Dendritic cell treated with granulocyte-macrophage colony-stimulating factor and Interleukin-4, amounts not matched to agents 40 ng/mL and 50 ng/mL, for 4 days (primary cell): ENCODE results near the gene CPA1.

ENCODE experiments used
- H3K27ac Mint-ChIP-seq: one replicate; pipeline ENCODE4 v1.8.0; 2022; ENCODE audit warnings: mild to moderate bottlenecking, mixed read lengths
- H3K27me3 Mint-ChIP-seq: one replicate; pipeline ENCODE4 v1.8.0; 2022; ENCODE audit warnings: mild to moderate bottlenecking, mixed read lengths
- H3K36me3 Mint-ChIP-seq: one replicate; pipeline ENCODE4 v1.8.0; 2022; ENCODE audit warnings: low read depth, mixed read lengths
- H3K4me1 Mint-ChIP-seq: one replicate; pipeline ENCODE4 v1.8.0; 2022; ENCODE audit warnings: low read depth, mixed read lengths
- H3K4me3 Mint-ChIP-seq: one replicate; pipeline ENCODE4 v1.8.0; 2022; ENCODE audit warnings: mild to moderate bottlenecking, moderate library complexity, mixed read lengths
- H3K9me3 Mint-ChIP-seq: one replicate; pipeline ENCODE4 v1.8.0; 2022; ENCODE audit warnings: mixed read lengths
- intact Hi-C: fragments of 100-400 bp; cut with micrococcal nuclease; formaldehyde crosslinking; loops from one replicate; pipeline ENCODE4 v1.15.0; 2022

Gene CPA1

GRCh38 chr7:130363026-130363847, 17.1 kb upstream of the CPA1 start:
- H3K4me1 Mint-ChIP-seq = no peaks in the 10 kb centered on the region
- no peak overlapping the region for H3K27ac Mint-ChIP-seq
- peaks cover 21% of the 10 kb centered on the region for H3K9me3 Mint-ChIP-seq
- no peaks in the 10 kb centered on the region for H3K36me3 Mint-ChIP-seq
- no peaks in the 10 kb centered on the region for H3K27me3 Mint-ChIP-seq
- intact Hi-C loops = no loop called here
- H3K4me3 Mint-ChIP-seq = no peak overlapping the region

- intact Hi-C loops = no loop called here
- H3K36me3 Mint-ChIP-seq = no peaks in the 10 kb centered on the region
- H3K4me3 Mint-ChIP-seq = no peak overlapping the region
- H3K4me1 Mint-ChIP-seq = peaks cover 7% of the 10 kb centered on the region
- H3K9me3 Mint-ChIP-seq = peaks cover 16% of the 10 kb centered on the region
- no peaks in the 10 kb centered on the region for H3K27me3 Mint-ChIP-seq
- no peak overlapping the region for H3K27ac Mint-ChIP-seq
Measured at GRCh38 chr7:130364451-130364850, 15.8 kb upstream of the CPA1 start.

GRCh38 chr7:130365088-130365487, 15.2 kb upstream of the CPA1 start:
- Mint-ChIP-seq H3K27ac (no peak overlapping the region), H3K36me3 (no peaks in the 10 kb centered on the region), H3K27me3 (no peaks in the 10 kb centered on the region), H3K4me1 (peaks cover 14% of the 10 kb centered on the region), H3K9me3 (peaks cover 9% of the 10 kb centered on the region), H3K4me3 (no peak overlapping the region)
- intact Hi-C loops = no loop called here

- H3K4me3 Mint-ChIP-seq = no peak overlapping the region
Measured at GRCh38 chr7:130365511-130366441, 14.5 kb upstream of the CPA1 start.

GRCh38 chr7:130366564-130366963, 13.7 kb upstream of the CPA1 start:
- H3K4me1 Mint-ChIP-seq = peaks cover 14% of the 10 kb centered on the region
- H3K36me3 Mint-ChIP-seq = no peaks in the 10 kb centered on the region
- no peaks in the 10 kb centered on the region for H3K27me3 Mint-ChIP-seq
- H3K27ac Mint-ChIP-seq = no peak overlapping the region
- no peak overlapping the region for H3K4me3 Mint-ChIP-seq
- H3K9me3 Mint-ChIP-seq = no peaks in the 10 kb centered on the region
- intact Hi-C loops = no loop called here

More at GRCh38 chr7:130365511-130366441, 14.5 kb upstream of the CPA1 start:
- H3K27ac Mint-ChIP-seq = no peak overlapping the region
- no peaks in the 10 kb centered on the region for H3K36me3 Mint-ChIP-seq
- peaks cover 3% of the 10 kb centered on the region for H3K9me3 Mint-ChIP-seq
- intact Hi-C loops = no loop called here
- no peaks in the 10 kb centered on the region for H3K27me3 Mint-ChIP-seq
- peaks cover 14% of the 10 kb centered on the region for H3K4me1 Mint-ChIP-seq

- Mint-ChIP-seq H3K4me1 (peaks cover 14% of the 10 kb centered on the region), H3K4me3 (no peak overlapping the region), H3K9me3 (no peaks in the 10 kb centered on the region), H3K27ac (no peak overlapping the region), H3K27me3 (no peaks in the 10 kb centered on the region), H3K36me3 (no peaks in the 10 kb centered on the region)
- intact Hi-C loops = no loop called here
Measured at GRCh38 chr7:130367088-130367755, 13.1 kb upstream of the CPA1 start.

GRCh38 chr7:130367836-130368746, 12.2 kb upstream of the CPA1 start:
- Mint-ChIP-seq H3K36me3 (no peaks in the 10 kb centered on the region), H3K27me3 (no peaks in the 10 kb centered on the region), H3K27ac (no peak overlapping the region), H3K4me3 (no peak overlapping the region), H3K4me1 (peaks cover 14% of the 10 kb centered on the region), H3K9me3 (no peaks in the 10 kb centered on the region)
- intact Hi-C loops = no loop called here

GRCh38 chr7:130369110-130369711, 11.1 kb upstream of the CPA1 start:
- intact Hi-C loops = no loop called here
- Mint-ChIP-seq H3K4me3 (peak overlapping the region; percentile 22), H3K27me3 (no peaks in the 10 kb centered on the region), H3K27ac (no peak overlapping the region), H3K9me3 (no peaks in the 10 kb centered on the region), H3K36me3 (no peaks in the 10 kb centered on the region), H3K4me1 (peaks cover 14% of the 10 kb centered on the region)

- intact Hi-C loops = no loop called here
- Mint-ChIP-seq H3K4me3 (no peak overlapping the region), H3K27me3 (no peaks in the 10 kb centered on the region), H3K9me3 (no peaks in the 10 kb centered on the region), H3K36me3 (no peaks in the 10 kb centered on the region), H3K4me1 (peaks cover 14% of the 10 kb centered on the region), H3K27ac (no peak overlapping the region)
Measured at GRCh38 chr7:130369831-130370550, 10.3 kb upstream of the CPA1 start.

- H3K27ac Mint-ChIP-seq = no peak overlapping the region
- H3K9me3 Mint-ChIP-seq = peaks cover 3% of the 10 kb centered on the region
- intact Hi-C loops = no loop called here
- H3K4me3 Mint-ChIP-seq = no peak overlapping the region
- no peaks in the 10 kb centered on the region for H3K27me3 Mint-ChIP-seq
- no peaks in the 10 kb centered on the region for H3K36me3 Mint-ChIP-seq
- H3K4me1 Mint-ChIP-seq = peaks cover 14% of the 10 kb centered on the region
Measured at GRCh38 chr7:130371046-130371445, 9.2 kb upstream of the CPA1 start.

GRCh38 chr7:130372402-130373165, 7.7 kb upstream of the CPA1 start:
- H3K27ac Mint-ChIP-seq = no peak overlapping the region
- no peaks in the 10 kb centered on the region for H3K36me3 Mint-ChIP-seq
- H3K4me3 Mint-ChIP-seq = no peak overlapping the region
- peaks cover 12% of the 10 kb centered on the region for H3K9me3 Mint-ChIP-seq
- H3K27me3 Mint-ChIP-seq = no peaks in the 10 kb centered on the region
- H3K4me1 Mint-ChIP-seq = peaks cover 14% of the 10 kb centered on the region
- intact Hi-C loops = no loop called here

GRCh38 chr7:130374507-130374906, 5.8 kb upstream of the CPA1 start:
- Mint-ChIP-seq H3K36me3 (no peaks in the 10 kb centered on the region), H3K27me3 (no peaks in the 10 kb centered on the region), H3K9me3 (peaks cover 12% of the 10 kb centered on the region), H3K4me1 (peaks cover 6% of the 10 kb centered on the region), H3K4me3 (no peak overlapping the region), H3K27ac (no peak overlapping the region)
- intact Hi-C loops = no loop called here
